GM12872 (cell line): Measurements from ENCODE around the gene IFNLR1.

Source experiments
- TF ChIP-seq, protein P1 (sequence below): IDR thresholded peaks from 3 replicates; pipeline ENCODE4 v1.5.1; 2011; ENCODE audit warnings: low read depth, mild to moderate bottlenecking, low read length, moderate library complexity; ENCODE audit not compliant: insufficient read depth

Gene IFNLR1

DNA sequence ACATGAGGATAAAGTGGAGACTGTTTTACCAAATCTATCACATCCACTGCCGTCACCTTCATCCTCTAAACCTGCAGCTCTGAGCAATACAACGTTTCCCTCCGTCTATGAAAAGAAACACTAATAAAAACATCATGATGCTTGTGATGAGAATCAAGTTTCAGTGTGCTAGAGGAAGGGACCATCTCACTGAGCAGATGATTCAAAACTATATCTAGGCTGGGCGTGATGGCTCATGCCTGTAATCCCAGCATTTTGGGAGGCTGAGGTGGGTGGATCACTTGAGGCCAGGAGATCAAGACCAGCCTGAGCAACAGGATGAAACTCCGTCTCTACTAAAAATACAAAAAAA, 60.4 kb downstream of the IFNLR1 start:
- TF ChIP-seq, protein P1, sequence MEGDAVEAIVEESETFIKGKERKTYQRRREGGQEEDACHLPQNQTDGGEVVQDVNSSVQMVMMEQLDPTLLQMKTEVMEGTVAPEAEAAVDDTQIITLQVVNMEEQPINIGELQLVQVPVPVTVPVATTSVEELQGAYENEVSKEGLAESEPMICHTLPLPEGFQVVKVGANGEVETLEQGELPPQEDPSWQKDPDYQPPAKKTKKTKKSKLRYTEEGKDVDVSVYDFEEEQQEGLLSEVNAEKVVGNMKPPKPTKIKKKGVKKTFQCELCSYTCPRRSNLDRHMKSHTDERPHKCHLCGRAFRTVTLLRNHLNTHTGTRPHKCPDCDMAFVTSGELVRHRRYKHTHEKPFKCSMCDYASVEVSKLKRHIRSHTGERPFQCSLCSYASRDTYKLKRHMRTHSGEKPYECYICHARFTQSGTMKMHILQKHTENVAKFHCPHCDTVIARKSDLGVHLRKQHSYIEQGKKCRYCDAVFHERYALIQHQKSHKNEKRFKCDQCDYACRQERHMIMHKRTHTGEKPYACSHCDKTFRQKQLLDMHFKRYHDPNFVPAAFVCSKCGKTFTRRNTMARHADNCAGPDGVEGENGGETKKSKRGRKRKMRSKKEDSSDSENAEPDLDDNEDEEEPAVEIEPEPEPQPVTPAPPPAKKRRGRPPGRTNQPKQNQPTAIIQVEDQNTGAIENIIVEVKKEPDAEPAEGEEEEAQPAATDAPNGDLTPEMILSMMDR: no peak

DNA sequence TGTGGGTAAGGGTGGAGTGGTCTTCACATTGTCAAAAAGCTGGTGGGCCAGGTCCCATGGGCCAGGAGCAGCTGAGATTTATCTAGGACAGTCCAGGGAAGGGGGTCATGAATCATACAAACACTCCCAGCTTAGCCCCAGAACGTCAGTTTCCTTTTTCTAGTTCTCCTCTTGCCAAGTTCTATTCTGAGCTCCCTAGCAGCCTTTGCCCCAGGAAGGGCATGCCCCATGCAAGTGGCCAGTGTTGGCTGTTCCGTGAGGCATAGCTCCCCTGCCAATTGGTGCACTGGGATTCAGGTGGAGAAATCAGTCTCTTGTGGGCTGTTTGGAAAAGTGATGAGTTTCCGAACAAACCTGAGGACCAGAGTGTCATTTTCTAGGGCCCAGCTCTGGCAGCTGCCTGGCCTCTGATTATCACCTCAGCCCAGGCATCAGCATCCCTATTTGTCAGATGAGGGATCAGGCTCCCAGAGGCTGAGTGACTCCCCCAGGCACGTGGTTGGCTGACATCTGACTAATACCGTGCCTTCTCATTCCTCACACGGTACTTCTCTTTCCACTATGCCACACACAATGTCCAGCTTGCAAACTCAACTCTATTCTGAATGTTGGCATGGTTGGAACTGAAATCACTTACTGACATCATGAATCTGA, 60.9 kb downstream of the IFNLR1 start:
- TF ChIP-seq, protein P1: no peak

DNA sequence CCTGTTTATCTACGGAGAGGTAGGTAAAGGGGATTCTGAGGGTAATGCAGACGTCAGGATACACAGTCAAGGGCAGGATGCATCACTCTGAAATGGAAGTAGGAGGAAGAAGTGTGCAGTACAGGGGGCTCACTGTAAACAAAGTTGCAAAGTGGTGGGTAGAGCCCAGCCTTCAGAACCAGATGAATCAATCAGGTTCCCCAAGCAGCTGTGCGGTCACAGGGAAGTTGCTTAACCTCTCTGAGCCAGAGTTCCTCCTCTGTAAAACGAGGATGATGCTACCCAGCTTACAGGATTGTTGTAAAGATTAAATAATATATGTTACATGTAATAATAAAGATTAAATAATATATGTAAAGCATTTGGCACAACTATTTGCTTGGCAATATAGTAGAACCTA, 61.6 kb downstream of the IFNLR1 start:
- TF ChIP-seq, protein P1: no peak

- TF ChIP-seq, protein P1: no peak
These were observed 62.1 kb downstream of the IFNLR1 start for GRCh38 chr1:24124980-24125379.

DNA sequence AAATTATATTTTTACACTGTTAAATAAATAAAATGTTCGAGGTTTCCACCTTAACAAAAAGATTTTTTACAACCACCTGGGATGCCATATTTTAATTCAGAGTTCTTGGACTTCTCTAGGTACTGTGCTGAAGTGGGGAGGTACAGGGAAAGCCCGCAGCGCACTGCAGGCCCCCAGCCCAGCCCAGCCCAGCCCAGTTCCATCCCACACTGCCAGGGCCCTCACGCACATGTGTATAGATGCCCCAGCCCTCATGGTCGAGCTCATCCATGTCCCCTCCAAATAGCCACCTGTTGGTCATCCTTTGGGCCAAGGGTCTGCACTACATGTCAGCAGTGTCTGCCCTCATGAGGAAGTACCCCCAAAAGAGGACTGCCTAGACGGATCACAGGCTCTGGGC, 63.5 kb downstream of the IFNLR1 start:
- TF ChIP-seq, protein P1: no peak

GRCh38 chr1:24122776-24123175, 64.3 kb downstream of the IFNLR1 start:
- TF ChIP-seq, protein P1: no peak

DNA sequence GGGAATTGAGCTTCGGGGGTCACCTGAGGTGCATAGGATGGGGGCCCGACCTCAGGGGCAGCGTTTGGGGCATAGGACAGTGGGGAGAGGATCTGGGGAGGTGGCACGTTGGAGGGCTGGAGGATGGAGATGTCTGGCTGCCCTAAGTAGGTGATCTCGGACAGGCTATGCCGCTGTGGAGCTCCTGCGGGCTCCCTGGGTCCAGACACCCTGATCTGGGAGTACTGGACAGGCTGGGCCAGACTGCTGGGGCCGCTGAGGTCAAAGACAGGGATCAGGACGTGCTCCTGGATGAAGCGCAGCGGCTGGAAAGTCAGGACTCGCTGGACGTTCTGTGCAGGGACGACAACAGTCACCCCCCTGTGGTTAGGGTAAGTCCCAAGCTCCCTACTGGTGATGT, 65.7 kb downstream of the IFNLR1 start:
- TF ChIP-seq, protein P1: no peak
